MM.1S (cell line): ENCODE results near the gene UBE2D2.

Source experiments
- DNase-seq: peaks from one replicate; pipeline ENCODE4 v3.0.0-alpha.2; 2015
- H2AFZ ChIP-seq: fragments of 300-600 bp; sonication (generic); 2 replicates; pipeline ENCODE4 v1.6.0; 2016; ENCODE audit warnings: antibody characterized with exemption, low read length
- H3F3A ChIP-seq: fragments of 300-600 bp; sonication (generic); 2 replicates; pipeline ENCODE4 v1.6.1; 2016; ENCODE audit warnings: mild to moderate bottlenecking, antibody characterized with exemption, low read length, moderate library complexity, mixed read lengths; ENCODE audit not compliant: insufficient read depth
- H3K27ac ChIP-seq: fragments of 300-600 bp; sonication (generic); 2 replicates; pipeline ENCODE4 v1.5.1; 2016; ENCODE audit warnings: mild to moderate bottlenecking, low read length
- H3K27me3 ChIP-seq: fragments of 300-600 bp; sonication (generic); replicated peaks from 2 replicates; pipeline ENCODE4 v1.6.0; 2016; ENCODE audit warnings: low read length; ENCODE audit not compliant: insufficient read depth
- H3K36me3 ChIP-seq: fragments of 300-600 bp; sonication (generic); replicated peaks from 2 replicates; pipeline ENCODE4 v1.6.1; 2016; ENCODE audit warnings: mild to moderate bottlenecking, low read length, mixed read lengths; ENCODE audit not compliant: insufficient read depth
- H3K4me1 ChIP-seq: fragments of 300-600 bp; sonication (generic); 2 replicates; pipeline ENCODE4 v1.6.1; 2016; ENCODE audit warnings: low read length, mixed read lengths
- H3K4me2 ChIP-seq: fragments of 300-600 bp; sonication (generic); 2 replicates; pipeline ENCODE4 v1.6.0; 2016; ENCODE audit warnings: low read depth, low read length
- H3K4me3 ChIP-seq: fragments of 300-600 bp; sonication (generic); 2 replicates; pipeline ENCODE4 v1.5.1; 2016; ENCODE audit warnings: low read length, mixed read lengths
- H3K79me2 ChIP-seq: fragments of 300-600 bp; sonication (generic); 2 replicates; pipeline ENCODE4 v1.6.1; 2016; ENCODE audit warnings: mixed run types, low read length, mixed read lengths
- H3K9ac ChIP-seq: fragments of 300-600 bp; sonication (generic); 2 replicates; pipeline ENCODE4 v1.6.1; 2016; ENCODE audit warnings: low read length, mixed read lengths
- H3K9me2 ChIP-seq: fragments of 300-600 bp; sonication (generic); replicated peaks from 2 replicates; pipeline ENCODE4 v1.6.1; 2016; ENCODE audit warnings: mild to moderate bottlenecking, low read length, mixed read lengths; ENCODE audit not compliant: insufficient read depth
- H3K9me3 ChIP-seq: fragments of 300-600 bp; sonication (generic); replicated peaks from 2 replicates; pipeline ENCODE4 v1.6.1; 2016; ENCODE audit warnings: mild to moderate bottlenecking, low read length, mixed read lengths; ENCODE audit not compliant: insufficient read depth
- H4K20me1 ChIP-seq: fragments of 300-600 bp; sonication (generic); 2 replicates; pipeline ENCODE4 v1.6.1; 2016; ENCODE audit warnings: mild to moderate bottlenecking, low read length, moderate library complexity, mixed read lengths; ENCODE audit not compliant: insufficient read depth
- EZH2 ChIP-seq: fragments of 300-600 bp; sonication (generic); optimal IDR thresholded peaks from 2 replicates; pipeline ENCODE3; 2017; ENCODE audit warnings: low read depth, mild to moderate bottlenecking, antibody characterized with exemption, low read length, mixed read lengths
- EZH2phosphoT487 ChIP-seq: fragments of 300-600 bp; sonication (generic); IDR thresholded peaks from 2 replicates; pipeline ENCODE4 v1.6.1; 2018; ENCODE audit warnings: antibody characterized with exemption, low read length
- TF ChIP-seq, protein P1 (sequence below): fragments of 300-600 bp; sonication (generic); IDR thresholded peaks from 2 replicates; pipeline ENCODE4 v1.5.1; 2016; ENCODE audit warnings: antibody characterized with exemption, low read length, mixed read lengths

The UBE2D2 gene

DNA sequence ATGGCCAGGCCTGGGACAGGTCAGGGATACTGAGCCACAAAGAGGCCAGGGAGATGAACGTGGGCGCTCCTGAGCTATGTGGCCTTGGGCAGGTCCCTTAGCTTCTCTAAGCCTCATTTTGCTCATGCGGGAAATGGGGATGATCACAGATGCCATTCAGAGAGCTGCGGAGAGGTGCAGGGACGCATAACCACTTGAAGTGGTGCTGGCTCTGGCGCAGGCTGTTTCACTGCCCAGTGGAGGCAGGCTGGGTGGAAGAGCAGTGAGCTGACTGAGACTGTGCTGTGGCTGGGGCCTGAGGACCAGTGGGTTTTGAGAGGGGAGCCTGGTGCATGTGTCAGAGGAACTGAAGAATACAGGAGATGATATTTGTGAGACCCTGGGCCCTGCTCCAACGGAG is 105.4 kb downstream of the UBE2D2 start:
- Histone ChIP-seq H3K9me3 (no peaks in the 10 kb centered on the region), H2AFZ (no peak overlapping the region), H3K4me1 (peaks cover 24% of the 10 kb centered on the region), H3K79me2 (peaks cover 87% of the 10 kb centered on the region), H3K4me3 (no peak overlapping the region), H3K9me2 (no peaks in the 10 kb centered on the region), H3K9ac (no peak overlapping the region), H3F3A (peaks cover 52% of the 10 kb centered on the region), H4K20me1 (no peaks in the 10 kb centered on the region; the same call in 1 of the 2 replicates), H3K27me3 (no peaks in the 10 kb centered on the region), H3K4me2 (no peak overlapping the region), H3K27ac (peak overlapping the region; percentile 97; the same call in 1 of the 2 replicates), H3K36me3 (no peaks in the 10 kb centered on the region)
- TF ChIP-seq EZH2 (no peak), EZH2phosphoT487 (no peak)
- TF ChIP-seq, protein P1, sequence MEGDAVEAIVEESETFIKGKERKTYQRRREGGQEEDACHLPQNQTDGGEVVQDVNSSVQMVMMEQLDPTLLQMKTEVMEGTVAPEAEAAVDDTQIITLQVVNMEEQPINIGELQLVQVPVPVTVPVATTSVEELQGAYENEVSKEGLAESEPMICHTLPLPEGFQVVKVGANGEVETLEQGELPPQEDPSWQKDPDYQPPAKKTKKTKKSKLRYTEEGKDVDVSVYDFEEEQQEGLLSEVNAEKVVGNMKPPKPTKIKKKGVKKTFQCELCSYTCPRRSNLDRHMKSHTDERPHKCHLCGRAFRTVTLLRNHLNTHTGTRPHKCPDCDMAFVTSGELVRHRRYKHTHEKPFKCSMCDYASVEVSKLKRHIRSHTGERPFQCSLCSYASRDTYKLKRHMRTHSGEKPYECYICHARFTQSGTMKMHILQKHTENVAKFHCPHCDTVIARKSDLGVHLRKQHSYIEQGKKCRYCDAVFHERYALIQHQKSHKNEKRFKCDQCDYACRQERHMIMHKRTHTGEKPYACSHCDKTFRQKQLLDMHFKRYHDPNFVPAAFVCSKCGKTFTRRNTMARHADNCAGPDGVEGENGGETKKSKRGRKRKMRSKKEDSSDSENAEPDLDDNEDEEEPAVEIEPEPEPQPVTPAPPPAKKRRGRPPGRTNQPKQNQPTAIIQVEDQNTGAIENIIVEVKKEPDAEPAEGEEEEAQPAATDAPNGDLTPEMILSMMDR = no peak
- no peak for DNase-seq

DNA sequence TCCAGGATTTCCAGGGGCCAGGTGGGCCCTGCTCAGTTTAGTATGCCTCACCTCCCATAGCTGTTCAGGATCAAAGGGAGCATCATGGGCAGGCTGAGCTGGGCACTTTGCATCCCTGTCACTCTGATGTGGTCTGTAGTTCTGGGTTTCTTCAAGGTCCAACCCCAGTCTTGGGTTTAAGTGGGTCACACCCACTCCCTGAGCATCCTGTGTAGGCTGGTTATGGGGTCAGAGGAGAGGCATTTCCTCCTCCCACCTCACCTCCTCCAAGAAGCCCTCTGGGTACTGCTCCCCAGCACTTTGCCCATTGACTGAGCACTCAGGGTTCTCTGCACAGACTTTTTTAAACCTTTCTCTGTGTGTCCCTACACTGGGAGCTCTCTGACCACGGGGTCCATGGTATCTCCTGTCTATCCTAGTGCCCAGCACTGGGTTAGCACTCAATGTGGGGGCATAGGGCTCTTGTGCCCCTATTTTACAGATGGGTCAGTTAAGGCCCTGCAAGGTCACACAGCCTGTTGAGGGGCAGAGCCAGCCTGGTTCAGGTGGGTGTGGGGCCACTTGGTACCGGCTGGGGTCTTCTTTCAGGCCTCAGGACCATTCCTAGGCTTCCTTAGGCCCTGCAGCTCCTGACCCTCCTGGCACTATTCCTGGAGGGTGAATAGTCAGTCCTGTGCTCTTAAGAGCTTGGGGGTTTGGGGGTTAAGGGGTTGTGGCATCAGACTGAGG is 106.0 kb downstream of the UBE2D2 start:
- Histone ChIP-seq H3K9me3 (no peaks in the 10 kb centered on the region), H3K4me3 (peak overlapping the region; percentile 81; the same call in 1 of the 2 replicates), H4K20me1 (no peaks in the 10 kb centered on the region; the same call in 1 of the 2 replicates), H2AFZ (no peak overlapping the region), H3K4me1 (peaks cover 30% of the 10 kb centered on the region), H3K9ac (no peak overlapping the region; the same call in 1 of the 2 replicates), H3K79me2 (peaks cover 87% of the 10 kb centered on the region), H3K36me3 (no peaks in the 10 kb centered on the region), H3K4me2 (peak overlapping the region; percentile 94; the same call in 1 of the 2 replicates), H3K9me2 (no peaks in the 10 kb centered on the region), H3K27ac (peak overlapping the region; percentile 97; the same call in 1 of the 2 replicates), H3F3A (peaks cover 55% of the 10 kb centered on the region), H3K27me3 (no peaks in the 10 kb centered on the region)
- DNase-seq = peak; percentile 51
- TF ChIP-seq EZH2 = no peak
- TF ChIP-seq, protein P1 = no peak
- no peak for TF ChIP-seq EZH2phosphoT487

DNA sequence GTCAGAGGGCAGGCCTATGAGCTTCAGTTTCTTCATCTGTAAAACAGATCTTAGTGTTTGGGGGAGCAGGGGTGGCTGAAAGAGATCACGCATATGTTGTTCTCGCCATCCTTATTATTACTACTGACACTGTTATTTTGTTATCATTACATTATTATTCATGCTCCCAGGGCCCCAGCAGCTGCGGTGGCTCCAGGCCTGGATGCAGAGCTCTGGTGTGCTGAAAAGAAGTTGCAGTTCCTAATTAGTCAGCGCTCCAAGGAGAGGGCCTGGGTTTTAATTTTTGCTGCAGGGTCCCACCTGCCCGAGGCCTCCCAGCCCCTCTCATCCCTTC is 106.6 kb downstream of the UBE2D2 start:
- Histone ChIP-seq H3K4me3 (peak overlapping the region; percentile 81), H3K4me2 (peak overlapping the region; percentile 94), H3K27ac (peak overlapping the region; percentile 97; the same call in 1 of the 2 replicates), H3F3A (peaks cover 55% of the 10 kb centered on the region), H3K9me3 (no peaks in the 10 kb centered on the region), H3K4me1 (peaks cover 35% of the 10 kb centered on the region), H3K9ac (peak overlapping the region; percentile 89; the same call in 1 of the 2 replicates), H3K9me2 (no peaks in the 10 kb centered on the region), H4K20me1 (no peaks in the 10 kb centered on the region; the same call in 1 of the 2 replicates), H2AFZ (no peak overlapping the region), H3K79me2 (peaks cover 87% of the 10 kb centered on the region), H3K36me3 (no peaks in the 10 kb centered on the region), H3K27me3 (no peaks in the 10 kb centered on the region)
- no peak for DNase-seq
- TF ChIP-seq EZH2 = no peak
- no peak for TF ChIP-seq EZH2phosphoT487
- TF ChIP-seq, protein P1 = no peak
